ENCODE data around the gene PIK3CD. TPM values are rescaled to one million over a fixed set of nuclear protein-coding genes. Genes with fewer than 3 reads are reported as not detected.

The PIK3CD gene
- total RNA-seq (ENCODE audit: low replicate concordance): 1.7 and 1.8 TPM in 2 replicates
- long read RNA-seq, partial matches to known transcripts: 2 of 2 reads
- long read RNA-seq, other reads (novel, unspliced or antisense): 0 of 2 reads

DNA sequence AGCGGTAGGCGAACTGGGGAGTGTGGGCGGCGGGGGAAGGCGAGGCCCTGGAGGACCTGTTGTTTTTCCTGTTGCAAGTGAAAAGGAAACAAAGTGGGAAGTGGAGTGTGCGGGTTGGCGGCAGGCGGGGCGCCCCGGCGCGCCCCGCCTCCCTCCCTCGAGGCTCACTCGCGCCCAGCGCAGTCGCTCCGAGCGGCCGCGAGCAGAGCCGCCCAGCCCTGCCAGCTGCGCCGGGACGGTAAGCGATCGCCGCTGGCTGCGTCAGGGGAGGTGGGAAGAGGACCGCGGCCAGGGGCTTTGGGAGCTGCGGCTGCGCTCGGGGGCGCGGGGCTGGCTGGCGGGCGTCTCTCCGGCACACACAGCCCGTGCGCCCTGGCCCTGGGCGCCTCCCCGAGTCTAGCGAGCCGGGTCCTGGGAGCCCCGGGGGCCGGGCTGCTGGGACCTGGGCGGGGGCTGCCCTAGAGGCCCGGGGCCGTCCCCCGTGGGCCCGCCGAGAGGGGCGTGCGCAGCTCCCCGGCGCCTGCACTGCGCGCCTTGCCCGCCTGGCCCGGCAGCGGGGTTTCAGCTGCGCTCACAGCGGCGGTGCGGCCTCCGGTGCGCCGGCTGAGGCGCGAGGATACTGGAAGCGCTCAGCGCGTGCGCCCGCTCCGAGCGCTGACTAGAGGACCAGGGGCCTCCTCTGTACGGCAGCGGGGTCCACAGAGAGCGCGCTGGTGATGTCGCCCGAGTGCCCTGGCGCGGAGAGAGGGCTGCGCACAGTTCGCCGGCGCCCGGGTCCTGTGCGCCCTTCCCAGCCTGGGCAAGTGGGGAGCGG lies at the start of gene PIK3CD:
Gene PIK3CD, plus strand, starts transcription at position 167 of the 814 bp plus-strand sequence. CDS start 58,725 bp downstream, outside the sequence.
- H3K4me1 Mint-ChIP-seq (ENCODE audit: unreplicated experiment): peaks cover 4% of the 10 kb centered on the region
- DNase-seq (ENCODE audit: extremely low spot score, unreplicated experiment): no peak
- no peaks in the 10 kb centered on the region for H3K9me3 Mint-ChIP-seq
- no peaks in the 10 kb centered on the region for H3K36me3 Mint-ChIP-seq
- peaks cover 64% of the 10 kb centered on the region for H3K27me3 Mint-ChIP-seq
- H3K4me3 Mint-ChIP-seq: peak within 1 kb of the TSS; percentile 94
- H3K27ac Mint-ChIP-seq: no peak within 1 kb of the TSS
- TF ChIP-seq, protein P1, sequence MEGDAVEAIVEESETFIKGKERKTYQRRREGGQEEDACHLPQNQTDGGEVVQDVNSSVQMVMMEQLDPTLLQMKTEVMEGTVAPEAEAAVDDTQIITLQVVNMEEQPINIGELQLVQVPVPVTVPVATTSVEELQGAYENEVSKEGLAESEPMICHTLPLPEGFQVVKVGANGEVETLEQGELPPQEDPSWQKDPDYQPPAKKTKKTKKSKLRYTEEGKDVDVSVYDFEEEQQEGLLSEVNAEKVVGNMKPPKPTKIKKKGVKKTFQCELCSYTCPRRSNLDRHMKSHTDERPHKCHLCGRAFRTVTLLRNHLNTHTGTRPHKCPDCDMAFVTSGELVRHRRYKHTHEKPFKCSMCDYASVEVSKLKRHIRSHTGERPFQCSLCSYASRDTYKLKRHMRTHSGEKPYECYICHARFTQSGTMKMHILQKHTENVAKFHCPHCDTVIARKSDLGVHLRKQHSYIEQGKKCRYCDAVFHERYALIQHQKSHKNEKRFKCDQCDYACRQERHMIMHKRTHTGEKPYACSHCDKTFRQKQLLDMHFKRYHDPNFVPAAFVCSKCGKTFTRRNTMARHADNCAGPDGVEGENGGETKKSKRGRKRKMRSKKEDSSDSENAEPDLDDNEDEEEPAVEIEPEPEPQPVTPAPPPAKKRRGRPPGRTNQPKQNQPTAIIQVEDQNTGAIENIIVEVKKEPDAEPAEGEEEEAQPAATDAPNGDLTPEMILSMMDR (conservative IDR thresholded peaks at IDR 0.05): peak; percentile 34

DNA sequence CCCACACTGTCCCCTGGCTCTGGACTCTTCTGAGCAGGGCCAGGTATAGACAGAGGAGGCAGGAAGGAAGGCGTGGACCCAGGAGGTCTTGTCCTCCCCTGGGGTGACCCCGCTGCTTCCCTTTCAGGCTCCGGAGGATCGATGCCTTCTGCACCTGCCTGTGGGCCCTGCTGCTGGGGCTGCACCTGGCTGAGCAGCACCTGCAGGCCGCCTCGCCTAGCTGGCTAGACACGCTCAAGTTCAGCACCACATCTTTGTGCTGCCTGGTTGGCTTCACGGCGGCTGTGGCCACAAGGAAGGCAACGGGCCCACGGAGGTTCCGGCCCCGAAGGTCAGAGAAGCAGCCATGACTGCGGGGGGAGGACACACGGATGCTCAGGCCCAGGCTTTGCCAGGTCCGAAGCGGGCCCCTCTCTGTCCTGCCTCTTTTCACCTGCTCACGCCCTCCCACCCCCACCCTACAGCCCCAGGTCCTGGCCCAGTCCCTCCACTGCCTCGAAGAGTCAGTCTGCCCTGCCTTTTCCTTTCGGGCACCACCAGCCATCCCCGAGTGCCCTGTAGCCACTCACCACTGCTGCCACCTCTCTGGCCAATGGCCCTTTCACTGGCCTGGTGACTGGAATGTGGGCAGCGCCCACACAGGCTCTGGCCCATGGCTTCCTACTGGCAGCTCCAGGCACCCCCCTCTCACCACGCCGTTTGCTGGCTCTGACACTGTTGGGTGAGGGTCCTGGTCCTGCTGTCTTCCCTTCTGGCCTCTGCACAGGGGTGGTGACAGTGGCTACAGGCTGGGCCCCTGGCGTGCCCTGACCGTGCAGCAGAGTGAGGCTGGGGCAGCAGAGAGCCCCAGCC lies 49.4 kb upstream of the PIK3CD start:
- H3K4me1 Mint-ChIP-seq (ENCODE audit: unreplicated experiment): no peaks in the 10 kb centered on the region
- no peaks in the 10 kb centered on the region for H3K36me3 Mint-ChIP-seq
- TF ChIP-seq, protein P1 (conservative IDR thresholded peaks at IDR 0.05): no peak
- no peak for DNase-seq (ENCODE audit: extremely low spot score, unreplicated experiment)
- no peak overlapping the region for H3K4me3 Mint-ChIP-seq
- no peaks in the 10 kb centered on the region for H3K27me3 Mint-ChIP-seq
- no peaks in the 10 kb centered on the region for H3K9me3 Mint-ChIP-seq
- H3K27ac Mint-ChIP-seq: no peak overlapping the region

DNA sequence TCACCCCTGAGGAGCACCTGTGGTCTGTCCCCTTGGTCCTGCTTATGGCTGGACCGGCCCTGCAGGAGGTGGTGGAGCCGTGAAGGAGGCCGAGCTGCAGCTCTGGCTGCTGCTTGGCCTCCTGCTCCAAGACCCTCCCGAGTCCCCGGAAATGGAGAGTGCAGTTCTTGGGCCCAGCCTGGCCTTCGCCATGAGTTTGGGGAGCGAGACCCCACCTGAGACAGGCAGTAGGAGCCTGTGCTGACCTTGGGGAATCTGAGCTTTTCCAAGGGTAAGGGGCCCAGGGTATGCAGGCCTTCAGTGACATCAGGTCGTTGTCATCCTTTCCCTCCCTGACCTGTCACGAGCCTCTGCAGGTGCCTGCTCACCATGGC lies 48.8 kb upstream of the PIK3CD start:
- Mint-ChIP-seq H3K9me3 (no peaks in the 10 kb centered on the region), H3K27me3 (no peaks in the 10 kb centered on the region), H3K27ac (no peak overlapping the region), H3K4me1 (ENCODE audit: unreplicated experiment) (no peaks in the 10 kb centered on the region), H3K4me3 (no peak overlapping the region), H3K36me3 (no peaks in the 10 kb centered on the region)
- no peak for DNase-seq (ENCODE audit: extremely low spot score, unreplicated experiment)
- TF ChIP-seq, protein P1 (conservative IDR thresholded peaks at IDR 0.05): no peak

DNA sequence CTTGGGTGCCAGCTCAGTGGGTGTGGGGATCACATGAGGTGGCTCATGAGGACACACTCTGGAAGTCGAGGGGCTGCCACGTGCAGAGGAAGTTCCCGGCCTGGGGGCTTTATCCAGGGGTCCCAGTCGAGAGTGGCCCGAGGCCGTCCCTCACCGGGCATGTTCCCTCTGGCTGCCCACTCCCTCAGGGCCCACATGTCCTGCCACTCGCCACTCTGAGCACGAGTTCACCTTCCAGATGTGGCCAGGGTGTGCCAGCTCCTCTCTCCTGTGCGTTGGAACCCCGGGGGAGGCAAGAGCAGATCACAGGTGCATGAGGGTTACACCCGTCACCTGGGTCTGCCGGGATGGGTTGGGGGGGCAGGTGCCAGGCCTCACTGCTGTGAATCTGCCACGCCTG lies 48.2 kb upstream of the PIK3CD start:
- DNase-seq (ENCODE audit: extremely low spot score, unreplicated experiment): peak; percentile 66
- Mint-ChIP-seq H3K27me3 (no peaks in the 10 kb centered on the region), H3K27ac (no peak overlapping the region), H3K4me3 (no peak overlapping the region), H3K9me3 (no peaks in the 10 kb centered on the region), H3K36me3 (no peaks in the 10 kb centered on the region), H3K4me1 (ENCODE audit: unreplicated experiment) (no peaks in the 10 kb centered on the region)
- TF ChIP-seq, protein P1 (conservative IDR thresholded peaks at IDR 0.05): no peak

DNA sequence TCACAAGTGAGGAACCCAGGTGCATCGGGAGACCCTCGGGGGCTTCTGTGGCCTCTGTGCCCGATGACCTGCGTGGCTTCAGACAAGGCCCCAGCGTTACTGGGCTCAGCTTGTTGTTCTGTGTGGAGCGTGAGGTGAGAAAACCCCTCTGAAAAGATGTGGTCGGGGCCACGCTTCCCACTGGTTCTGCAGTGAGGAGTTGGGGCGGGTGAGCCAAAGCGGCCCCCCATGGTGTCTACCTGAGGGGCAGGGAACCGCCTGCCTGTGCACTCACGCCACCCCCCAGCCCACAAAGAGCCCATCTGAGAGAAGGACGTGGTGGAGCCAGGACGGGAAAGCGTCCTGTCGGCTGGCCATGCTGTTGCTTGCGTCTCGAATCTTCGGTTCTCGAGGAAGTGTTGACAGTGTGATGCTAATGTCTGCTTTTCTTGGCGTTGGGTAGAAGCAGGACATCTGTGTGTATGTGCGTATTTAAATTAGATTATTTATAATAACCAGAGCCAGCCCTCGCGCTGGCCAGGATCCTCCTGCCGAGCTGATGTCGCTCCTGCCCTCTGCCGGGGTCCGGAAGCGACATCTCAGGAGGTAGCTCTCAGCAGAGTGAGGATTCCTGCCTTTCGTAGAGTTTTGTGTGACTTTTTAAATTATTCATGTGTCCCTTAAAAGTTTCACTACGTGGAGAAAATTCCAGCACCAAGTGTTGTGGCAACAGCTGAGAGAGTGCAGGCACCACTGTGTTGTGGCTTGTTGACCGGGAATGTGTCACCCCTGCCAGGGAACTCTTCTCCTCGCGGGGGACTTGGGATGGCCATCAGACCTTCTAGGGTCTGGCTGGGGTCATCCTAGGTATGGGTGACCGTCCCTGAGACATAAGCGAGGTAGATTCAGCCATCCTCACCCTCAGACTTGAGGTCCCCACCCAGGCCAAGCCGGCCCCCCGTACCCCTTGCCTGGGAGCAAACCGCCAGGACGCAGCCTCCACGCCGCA lies 47.5 kb upstream of the PIK3CD start:
- Mint-ChIP-seq H3K36me3 (no peaks in the 10 kb centered on the region), H3K27ac (no peak overlapping the region), H3K4me1 (ENCODE audit: unreplicated experiment) (no peaks in the 10 kb centered on the region), H3K27me3 (no peaks in the 10 kb centered on the region), H3K9me3 (no peaks in the 10 kb centered on the region), H3K4me3 (no peak overlapping the region)
- TF ChIP-seq, protein P1 (conservative IDR thresholded peaks at IDR 0.05): no peak
- no peak for DNase-seq (ENCODE audit: extremely low spot score, unreplicated experiment)

Data from type B pancreatic cell (in vitro differentiated cells).